ENCODE measurements around the gene PSMA3.
"Not testable (repeated sequence)": the region's sequence is repeated elsewhere in the genome, so short reads cannot be mapped to it uniquely, and the experiment has no call there.

The PSMA3 gene

DNA sequence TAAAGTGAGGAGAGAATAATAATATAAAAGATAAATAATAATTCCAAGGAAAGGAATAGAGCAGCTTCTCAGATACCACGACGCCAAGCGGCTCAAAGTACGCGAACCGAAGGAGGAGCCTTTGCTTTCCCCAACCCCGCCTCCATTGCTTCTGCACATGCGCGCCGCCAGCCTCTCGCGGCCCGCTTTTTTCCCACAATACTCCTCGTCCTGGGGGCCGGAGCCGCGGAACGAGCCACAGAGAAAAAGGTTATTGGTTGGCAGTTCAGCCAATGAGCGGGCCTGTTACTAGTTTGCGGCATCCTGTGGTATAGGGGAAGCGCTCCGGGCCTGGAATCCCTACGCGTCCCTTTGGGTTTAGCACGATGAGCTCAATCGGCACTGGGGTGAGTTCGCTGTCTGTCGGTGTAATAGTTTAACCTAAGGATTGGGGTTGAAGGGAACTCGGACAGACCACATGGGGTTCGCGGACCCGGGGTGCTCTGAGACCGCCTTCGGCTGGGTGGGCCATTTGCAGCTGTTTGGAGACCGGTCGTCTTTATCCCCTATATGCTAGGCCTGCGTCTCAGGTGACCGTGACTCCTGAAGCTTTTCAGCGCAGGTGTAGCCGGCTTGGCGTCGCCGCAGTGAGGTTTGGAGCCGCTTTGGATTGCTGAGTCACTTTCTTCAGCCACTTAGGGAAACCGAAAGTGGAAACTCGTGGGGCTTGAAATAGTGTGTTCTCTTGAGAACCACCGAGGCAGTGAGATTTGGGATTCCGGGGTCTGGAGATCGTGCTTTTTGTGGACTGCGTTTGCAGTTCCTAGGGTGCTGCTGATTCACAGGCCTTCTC is at the start of gene PSMA3:
PSMA3 (plus strand) TSS at position 288 of the 832 bp plus-strand sequence; CDS start at position 366, 78 bp downstream.
- peak; percentile 96 for DNase-seq (ENCODE audit: low read depth)

GRCh38 chr14:58196198-58196597 is 48.4 kb upstream of the PSMA3 start:
- DNase-seq (ENCODE audit: low read depth), result no peak

DNA sequence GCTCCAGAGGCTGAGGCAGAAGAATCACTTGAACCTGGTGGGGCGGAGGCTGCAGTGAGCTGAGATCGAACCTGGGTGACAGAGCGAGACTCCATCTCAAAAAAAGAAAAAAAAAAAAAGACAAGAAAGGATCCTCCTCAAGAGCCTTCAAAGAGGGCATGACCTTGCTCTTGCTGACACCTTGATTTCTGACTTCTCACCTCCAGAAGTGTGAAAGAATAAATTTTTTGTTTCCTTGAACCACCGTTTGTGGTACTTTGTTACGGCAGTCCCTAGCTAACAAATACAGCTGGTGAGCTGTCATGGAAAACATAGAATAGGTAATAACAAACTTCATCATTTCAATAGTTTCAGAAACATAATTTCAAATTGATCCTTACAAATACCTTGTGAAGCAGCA is 46.6 kb upstream of the PSMA3 start:
- no peak for DNase-seq (ENCODE audit: low read depth)

DNA sequence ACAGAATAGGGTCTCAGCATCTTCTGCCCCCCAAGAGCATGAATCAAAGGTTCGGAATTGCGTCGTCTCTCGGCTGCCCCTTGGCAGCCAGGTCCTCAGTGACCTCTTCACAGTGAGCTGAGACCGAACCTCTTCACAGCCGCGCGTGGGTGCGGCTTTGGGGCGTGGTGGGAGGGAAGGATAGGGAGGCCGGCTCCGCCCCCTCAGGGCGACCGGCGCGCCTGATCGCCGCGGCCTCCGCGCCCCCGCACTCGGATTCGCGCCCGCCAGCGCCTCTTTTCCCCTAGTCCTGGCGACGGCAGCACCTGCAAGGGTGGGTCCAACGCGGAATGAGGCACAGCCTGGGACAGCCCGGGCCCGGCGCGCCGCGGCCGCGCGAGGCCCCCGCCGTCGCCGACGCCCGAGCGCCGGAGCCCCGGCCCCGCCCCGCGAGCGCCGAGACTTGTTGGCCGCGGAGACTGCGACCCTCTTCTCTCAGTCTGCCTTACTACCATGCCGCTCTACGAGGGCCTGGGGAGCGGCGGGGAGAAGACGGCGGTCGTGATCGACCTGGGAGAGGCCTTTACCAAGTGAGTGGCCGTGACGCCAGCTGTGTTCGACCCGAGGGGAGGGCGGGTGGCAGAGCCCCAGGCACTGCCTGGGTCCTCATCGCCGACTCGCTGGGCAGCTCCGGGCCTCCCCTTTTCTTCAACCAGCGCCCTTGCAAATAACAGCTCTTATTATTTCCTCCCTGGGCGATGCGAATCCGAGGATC is 44.7 kb upstream of the PSMA3 start, which contains the start of gene ACTR10:
ACTR10 (plus strand) TSS at position 424 of the 754 bp plus-strand sequence; CDS start at position 493, 69 bp downstream.
- DNase-seq (ENCODE audit: low read depth), result peak; percentile 77

DNA sequence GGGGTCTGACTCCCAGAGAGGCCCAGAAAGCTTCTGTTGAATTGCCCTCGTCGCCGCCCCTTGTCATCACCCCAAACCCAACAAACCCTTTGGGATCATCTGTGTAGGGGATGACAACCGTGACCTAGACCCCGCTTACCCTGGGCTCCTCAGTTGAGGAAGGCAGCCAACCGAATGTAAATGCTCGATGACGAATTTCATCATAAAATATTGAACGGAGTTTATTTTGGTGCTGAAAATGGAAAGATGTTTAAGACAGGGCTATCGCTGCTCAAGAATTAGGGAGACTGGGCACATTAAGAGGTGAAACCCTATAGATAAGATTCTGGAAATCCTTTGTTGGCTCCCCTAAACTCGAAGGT is 44.2 kb upstream of the PSMA3 start:
- DNase-seq (ENCODE audit: low read depth), result no peak

GRCh38 chr14:58200846-58201245 is 43.8 kb upstream of the PSMA3 start:
- DNase-seq (ENCODE audit: low read depth), result no peak

- DNase-seq (ENCODE audit: low read depth), result no peak
Observed at GRCh38 chr14:58213176-58213575, 31.5 kb upstream of the PSMA3 start.

GRCh38 chr14:58215191-58215914 is 29.3 kb upstream of the PSMA3 start:
- no peak for DNase-seq (ENCODE audit: low read depth)

DNA sequence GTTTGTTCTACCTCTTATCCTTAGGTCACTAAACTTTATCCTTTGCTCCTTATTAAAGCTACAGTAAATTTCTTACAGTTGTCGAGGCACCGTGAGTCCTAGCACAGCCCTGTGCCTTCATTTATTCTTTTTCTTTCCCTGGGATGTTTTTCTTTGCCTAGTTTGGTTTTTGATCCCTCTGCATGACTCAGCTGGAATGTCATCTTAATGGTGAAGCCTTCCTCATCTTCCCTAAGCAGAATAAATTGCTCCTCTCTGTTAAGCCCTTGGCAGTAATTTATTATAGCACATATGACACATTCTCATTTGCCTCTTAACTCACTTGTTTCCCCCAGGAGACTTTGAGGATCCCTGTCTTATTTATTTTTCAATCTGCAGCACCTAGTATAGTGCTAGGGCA is 28.1 kb upstream of the PSMA3 start:
- no peak for DNase-seq (ENCODE audit: low read depth)

- DNase-seq (ENCODE audit: low read depth), result no peak
Observed at GRCh38 chr14:58227096-58227819, 17.4 kb upstream of the PSMA3 start.

DNA sequence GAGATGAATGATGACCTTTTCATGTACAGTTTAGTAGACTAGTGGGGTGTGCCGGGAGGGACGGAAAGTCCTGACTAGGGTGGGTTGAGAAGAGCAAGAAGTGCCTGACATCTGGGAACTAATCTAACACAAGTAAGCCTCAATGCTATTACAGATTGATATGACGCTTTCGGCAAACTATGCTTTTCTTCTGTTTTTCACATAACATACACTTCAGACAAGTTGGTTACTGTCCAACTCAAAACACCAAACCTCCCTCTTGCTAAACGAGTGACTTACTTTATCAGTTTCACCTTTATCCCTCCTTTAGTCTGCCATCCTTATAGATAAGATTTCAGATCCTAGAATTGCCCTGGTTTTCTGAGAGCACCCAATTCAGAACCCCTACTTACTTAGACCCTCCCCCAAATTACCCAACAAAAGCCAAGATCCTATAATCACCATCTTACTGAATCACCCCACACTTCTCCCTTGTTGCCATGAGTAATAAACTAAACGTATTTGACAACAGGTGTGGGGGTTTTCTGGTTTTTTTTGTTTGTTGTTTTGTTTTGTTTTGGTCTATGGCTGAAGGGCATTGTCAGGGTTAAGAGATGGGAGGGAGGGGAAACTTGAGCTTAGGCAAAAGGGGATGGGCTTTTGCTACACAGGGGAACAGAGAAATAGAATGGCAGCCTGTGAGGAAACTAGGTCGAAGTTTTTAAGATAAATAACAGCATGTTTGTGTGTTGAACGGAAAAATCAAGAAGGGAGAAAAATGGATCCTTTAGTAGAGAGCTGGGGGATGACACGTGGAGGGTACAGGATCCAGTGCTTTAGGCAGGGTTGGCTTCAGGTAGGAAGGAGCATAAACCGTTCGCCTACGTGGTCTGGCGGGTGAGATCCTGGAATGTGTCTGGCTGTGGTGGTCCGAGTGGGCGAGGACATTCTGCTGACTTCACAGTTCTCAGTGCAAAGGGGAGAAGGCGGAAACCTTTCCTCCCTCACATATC is 6.1 kb upstream of the PSMA3 start:
- no peak for DNase-seq (ENCODE audit: low read depth)

- DNase-seq (ENCODE audit: low read depth), result peak; percentile 76
Observed at GRCh38 chr14:58239244-58240195, 5.1 kb upstream of the PSMA3 start.

DNA sequence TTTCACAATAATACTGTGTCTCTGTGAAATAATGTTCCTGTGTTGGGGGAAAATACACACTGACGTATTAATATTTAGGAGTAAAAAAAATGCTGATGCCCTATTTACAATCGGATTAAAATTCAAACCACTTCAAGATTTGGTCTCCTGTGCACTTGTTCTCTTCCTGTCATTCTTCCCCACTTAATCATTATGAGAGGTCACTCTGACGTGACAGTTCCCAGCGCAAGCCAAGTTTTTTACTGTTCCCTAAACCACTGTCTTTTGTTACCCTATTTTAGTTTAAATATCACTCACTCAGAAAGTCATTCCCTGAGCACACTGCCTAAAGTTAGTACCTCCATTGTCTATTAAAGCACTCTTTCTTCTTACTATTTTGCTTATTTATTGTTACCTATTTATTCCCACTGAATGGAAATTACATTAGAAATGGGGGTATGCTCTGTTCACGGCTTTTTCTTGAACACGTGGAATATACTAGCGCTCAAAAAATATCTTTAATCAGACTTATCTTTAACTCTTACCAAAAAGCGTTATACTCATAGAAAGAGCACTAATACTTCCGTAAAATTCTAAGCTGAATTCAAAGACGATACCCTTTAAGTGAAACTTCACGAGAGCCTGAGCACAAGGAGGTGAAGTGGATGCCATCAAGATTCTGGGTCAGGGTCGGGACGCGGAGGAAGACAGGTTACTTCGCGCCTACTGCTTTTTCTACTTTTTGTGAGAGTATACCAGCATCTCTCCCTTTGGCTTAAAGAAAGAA is 670 bp upstream of the PSMA3 start:
- peak; percentile 9 for DNase-seq (ENCODE audit: low read depth)

GRCh38 chr14:58245562-58245961 is 919 bp downstream of the PSMA3 start:
- DNase-seq (ENCODE audit: low read depth), result no peak

GRCh38 chr14:58249611-58250010 is 5.0 kb downstream of the PSMA3 start:
- DNase-seq (ENCODE audit: low read depth), result no peak

- no peak for DNase-seq (ENCODE audit: low read depth)
Observed at GRCh38 chr14:58258156-58258555, 13.5 kb downstream of the PSMA3 start.

- not testable (repeated sequence) for DNase-seq (ENCODE audit: low read depth)
Observed at GRCh38 chr14:58262005-58262404, 17.4 kb downstream of the PSMA3 start.

DNA sequence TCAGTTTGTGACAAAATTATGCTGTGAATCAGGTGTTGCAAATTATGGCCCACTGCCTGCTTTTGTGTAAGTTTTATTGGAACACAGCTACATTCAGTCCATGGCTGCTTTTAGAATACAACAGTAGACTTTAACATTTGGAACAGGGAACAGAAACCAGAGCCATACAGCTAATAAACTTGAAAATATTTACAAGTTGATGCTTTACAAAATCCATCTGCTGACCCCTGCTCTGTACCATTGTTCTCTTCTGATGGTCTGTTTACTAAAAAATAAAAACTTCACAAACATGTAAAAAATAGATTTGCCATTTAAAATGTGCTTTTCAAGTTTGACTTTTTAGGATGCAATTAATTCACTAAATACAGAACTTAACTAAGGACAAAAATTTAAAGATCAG is 20.8 kb downstream of the PSMA3 start:
- DNase-seq (ENCODE audit: low read depth), result no peak

DNA sequence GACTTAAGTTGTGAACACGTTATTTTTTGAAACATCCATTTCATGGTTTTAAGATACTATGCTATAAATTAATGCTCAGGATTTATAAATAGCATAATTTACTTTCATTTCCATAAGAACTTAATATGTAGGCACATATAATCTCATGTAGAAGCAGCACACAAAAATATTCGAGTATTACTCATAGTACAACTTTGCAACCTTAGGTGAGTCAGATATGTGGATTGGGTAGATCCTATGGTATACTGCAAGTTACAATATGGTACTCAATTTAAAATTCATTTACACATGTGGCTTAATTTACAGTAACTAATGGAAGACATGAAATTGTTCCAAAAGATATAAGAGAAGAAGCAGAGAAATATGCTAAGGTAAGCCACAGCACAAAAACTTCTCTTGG is 26.0 kb downstream of the PSMA3 start:
- no peak for DNase-seq (ENCODE audit: low read depth)

Data from stimulated activated CD8-positive, alpha-beta memory T cell treated with anti-CD3 and anti-CD28 coated beads, Interleukin-15, amount 100 ng/mL, for 1 hour (primary cell).